CD14-positive monocyte (primary cell): ENCODE results near the gene HOGA1. TPM values are rescaled to one million over a fixed set of nuclear protein-coding genes. Genes with fewer than 3 reads are reported as not detected.
A peak's percentile ranks its signal among the peaks of the same experiment; 100 is the strongest.

ENCODE experiments used
- DNase-seq, 3 donors: peaks; one replicate each; pipeline ENCODE4 v3.0.0-alpha.2; 2011 to 2022
- H2AFZ ChIP-seq: 2 replicates; pipeline ENCODE4 v1.6.0; 2012; ENCODE audit warnings: mild to moderate bottlenecking, low read depth, low read length, inconsistent platforms; ENCODE audit not compliant: insufficient read depth, poor library complexity, severe bottlenecking
- H3K27ac ChIP-seq, 2 donors: 1 replicate in 1 of 2; 2 replicates in 1 of 2; pipeline ENCODE4 v1.5.1; 2012 to 2013; ENCODE audit warnings: low read length in 2 of 2, control low read depth in 1 of 2, inconsistent platforms in 1 of 2, low read depth in 1 of 2, mild to moderate bottlenecking in 1 of 2
- H3K27me3 ChIP-seq, 2 donors: one replicate each; pipeline versions ENCODE4 v1.6.0 to v1.6.1; 2011 to 2013; ENCODE audit warnings: low read length in 2 of 2; ENCODE audit not compliant: control insufficient read depth in 2 of 2, insufficient read depth in 2 of 2
- H3K36me3 ChIP-seq, 2 donors: replicated peaks in 1 of 2; 1 replicate in 1 of 2; 2 replicates in 1 of 2; pipeline versions ENCODE4 v1.5.1 to v1.6.1; 2012 to 2013; ENCODE audit warnings: low read length in 2 of 2, control low read depth in 1 of 2, inconsistent platforms in 1 of 2, mild to moderate bottlenecking in 1 of 2; ENCODE audit not compliant: insufficient read depth in 2 of 2, control insufficient read depth in 1 of 2
- H3K4me1 ChIP-seq, 2 donors: 1 replicate in 1 of 2; 2 replicates in 1 of 2; pipeline versions ENCODE4 v1.5.1 to v1.6.1; 2012 to 2013; ENCODE audit warnings: low read length in 2 of 2, control low read depth in 1 of 2, inconsistent platforms in 1 of 2, mild to moderate bottlenecking in 1 of 2, moderate library complexity in 1 of 2; ENCODE audit not compliant: insufficient read depth in 2 of 2, control insufficient read depth in 1 of 2
- H3K4me2 ChIP-seq: replicated peaks from 2 replicates; pipeline ENCODE3; 2012; ENCODE audit warnings: low read length, moderate library complexity, mild to moderate bottlenecking; ENCODE audit not compliant: poor library complexity, severe bottlenecking; ENCODE audit errors: extremely low read depth
- H3K4me3 ChIP-seq, 3 experiments: fragments of 200-600 bp in 1 of 3; sonication (generic) in 1 of 3; replicated peaks in 1 of 3; 1 replicate in 2 of 3; 2 replicates in 1 of 3; pipeline ENCODE4 v1.5.1; 2011 to 2013; ENCODE audit warnings: low read length in 3 of 3, mild to moderate bottlenecking in 3 of 3, control low read depth in 2 of 3, low read depth in 2 of 3, inconsistent platforms in 1 of 3, moderate library complexity in 1 of 3
- H3K79me2 ChIP-seq: 2 replicates; pipeline ENCODE4 v1.6.0; 2012; ENCODE audit warnings: mild to moderate bottlenecking, control low read depth, inconsistent platforms, low read length, moderate library complexity; ENCODE audit not compliant: insufficient read depth
- H3K9ac ChIP-seq: 2 replicates; pipeline ENCODE4 v1.6.0; 2017; ENCODE audit warnings: low read length, mild to moderate bottlenecking; ENCODE audit not compliant: insufficient read depth, poor library complexity, severe bottlenecking
- H3K9me3 ChIP-seq, 2 donors: replicated peaks in 1 of 2; 1 replicate in 1 of 2; 2 replicates in 1 of 2; pipeline versions ENCODE4 v1.5.1 to v1.6.1; 2012 to 2013; ENCODE audit warnings: low read length in 2 of 2, control low read depth in 1 of 2; ENCODE audit not compliant: control insufficient read depth in 1 of 2, insufficient read depth in 1 of 2
- H4K20me1 ChIP-seq: 2 replicates; pipeline ENCODE4 v1.6.0; 2012; ENCODE audit warnings: mild to moderate bottlenecking, low read length, control low read depth, moderate library complexity; ENCODE audit not compliant: insufficient read depth
- H3K27ac Mint-ChIP-seq, 7 donors: one replicate each; pipeline ENCODE4 v1.8.0; 2020; ENCODE audit warnings: mild to moderate bottlenecking in 7 of 7, mixed read lengths in 7 of 7, moderate library complexity in 6 of 7, inconsistent platforms in 2 of 7
- H3K27me3 Mint-ChIP-seq, 3 donors: one replicate each; pipeline ENCODE4 v1.8.0; 2021 to 2022; ENCODE audit warnings: low read depth in 3 of 3, mild to moderate bottlenecking in 3 of 3, mixed read lengths in 3 of 3, moderate library complexity in 3 of 3, inconsistent platforms in 1 of 3
- H3K36me3 Mint-ChIP-seq, 2 donors: one replicate each; pipeline ENCODE4 v1.8.0; 2020; ENCODE audit warnings: mixed read lengths in 2 of 2, inconsistent platforms in 1 of 2, mild to moderate bottlenecking in 1 of 2
- H3K4me1 Mint-ChIP-seq: one replicate; pipeline ENCODE4 v1.8.0; 2020; ENCODE audit warnings: mild to moderate bottlenecking, mixed read lengths
- H3K4me3 Mint-ChIP-seq, 2 donors: one replicate each; pipeline ENCODE4 v1.8.0; 2020; ENCODE audit warnings: mild to moderate bottlenecking in 2 of 2, mixed read lengths in 2 of 2, moderate library complexity in 1 of 2
- H3K9me3 Mint-ChIP-seq, 7 donors: one replicate each; pipeline ENCODE4 v1.8.0; 2020 to 2022; ENCODE audit warnings: mixed read lengths in 7 of 7, mild to moderate bottlenecking in 6 of 7, moderate library complexity in 6 of 7, inconsistent platforms in 2 of 7
- CTCF ChIP-seq: fragments of 200-600 bp; IDR thresholded peaks from one replicate; pipeline ENCODE4 v1.8.0; 2022; ENCODE audit warnings: antibody characterized with exemption, mild to moderate bottlenecking
- WGBS: methylation state at CpG from one replicate; pipeline ENCODE4 v1.1.5; 2013; ENCODE audit warnings: missing lambda C conversion rate; ENCODE audit not compliant: insufficient coverage; 5-methylcytosine and 5-hydroxymethylcytosine counted together
- intact Hi-C, 2 donors: fragments of 100-400 bp; cut with micrococcal nuclease; formaldehyde crosslinking; loops; one replicate each; pipeline versions ENCODE4 v1.15.0 to v1.15.1; 2023
- polyA plus RNA-seq, 3 donors: library from polyadenylated mRNA; depleted of rRNA in 1 of 3; unstranded in 2 of 3; stranded (reverse) in 1 of 3; fragments of 300-500 nt in 2 of 3; fragments of >200 nt in 1 of 3; fragmentation: Illumina TruSeq in 2 of 3; gene quantifications; 1 replicate in 2 of 3; 2 replicates in 1 of 3; pipeline ENCODE4 v1.2.3, GENCODE V29; 2012 to 2021

The HOGA1 gene
- polyA plus RNA-seq, 3 donors = not detected

- H3K9me3 Mint-ChIP-seq = no peaks in the 10 kb centered on the region
- Histone ChIP-seq H3K27ac (no peak overlapping the region), H3K27me3 (no peaks in the 10 kb centered on the region), H3K36me3 (peaks cover 0 to 4% of the 10 kb centered on the region in 2 donors), H4K20me1 (peaks cover 14% of the 10 kb centered on the region), H3K4me1 (peaks cover 25 to 27% of the 10 kb centered on the region in 2 donors), H3K9ac (no peak overlapping the region), H2AFZ (no peak overlapping the region), H3K4me3 (no peak overlapping the region), H3K4me2 (no peak overlapping the region), H3K9me3 (no peaks in the 10 kb centered on the region), H3K79me2 (peaks cover 13% of the 10 kb centered on the region)
- WGBS = 95% methylated on average over 4 of the region's 4 CpGs
- H3K4me3 Mint-ChIP-seq = no peak overlapping the region
- H3K36me3 Mint-ChIP-seq = peaks cover 2 to 8% of the 10 kb centered on the region in 2 donors
- no peaks in the 10 kb centered on the region for H3K27me3 Mint-ChIP-seq
- DNase-seq = no peak
- H3K4me1 Mint-ChIP-seq = peaks cover 29% of the 10 kb centered on the region
- H3K27ac Mint-ChIP-seq = peak overlapping the region in 1 of 7 donors; percentile 42
- intact Hi-C loops = no loop called here
- TF ChIP-seq CTCF = no peak
Observed at GRCh38 chr10:97538839-97539238, 45.4 kb upstream of the HOGA1 start.

GRCh38 chr10:97539523-97540200, 44.5 kb upstream of the HOGA1 start:
- intact Hi-C loops = loop anchor here in 1 of 2 donors (5.0 kb wide), 1 partner anchor 108 kb away; no protein-coding TSS in a partner anchor
- Histone ChIP-seq H3K36me3 (peaks cover 0 to 4% of the 10 kb centered on the region in 2 donors), H3K9ac (no peak overlapping the region), H4K20me1 (peaks cover 9% of the 10 kb centered on the region), H3K4me1 (peaks cover 29 to 34% of the 10 kb centered on the region in 2 donors), H3K79me2 (peaks cover 14% of the 10 kb centered on the region), H3K9me3 (no peaks in the 10 kb centered on the region), H3K27ac (no peak overlapping the region), H3K27me3 (no peaks in the 10 kb centered on the region), H3K4me2 (no peak overlapping the region), H2AFZ (no peak overlapping the region), H3K4me3 (no peak overlapping the region)
- Mint-ChIP-seq H3K27ac (peak overlapping the region in 2 of 7 donors; percentile 3 to 68), H3K4me1 (peaks cover 32% of the 10 kb centered on the region), H3K27me3 (no peaks in the 10 kb centered on the region), H3K36me3 (peaks cover 2 to 8% of the 10 kb centered on the region in 2 donors), H3K9me3 (no peaks in the 10 kb centered on the region), H3K4me3 (no peak overlapping the region)
- WGBS = 42% methylated on average over 2 of the region's 6 CpGs
- no peak for TF ChIP-seq CTCF
- no peak for DNase-seq
